Caco-2 (cell line): ENCODE measurements around the gene ANO3. TPM values are rescaled to one million over a fixed set of nuclear protein-coding genes. Genes with fewer than 3 reads are reported as not detected.

Source experiments
- BruUV-seq: library from RNA; stranded (reverse); fragments of 400-500 nt; replicated peaks from 2 replicates; lab custom pipeline; 2021; lab: Mats Ljungman, UMichigan
- CTCF ChIA-PET: fragments of 300-600 bp; sonication (Branson Sonifier 250); formaldehyde crosslinking; loops from one replicate; lab custom pipeline; 2022; ENCODE audit warnings: antibody characterized with exemption; lab: Charles Lee
- POLR2A ChIA-PET: fragments of 300-600 bp; sonication (Branson Sonifier 250); formaldehyde crosslinking; loops from one replicate; lab custom pipeline; 2022; ENCODE audit warnings: antibody characterized with exemption; lab: Charles Lee
- DNase-seq, 2 experiments: peaks; one replicate each; pipeline versions ENCODE4 v3.0.0 to v3.0.0-alpha.2; 2020 to 2022
- H3K27me3 ChIP-seq: replicated peaks from 2 replicates; pipeline ENCODE4 v1.6.0; 2011; ENCODE audit warnings: low read length; ENCODE audit not compliant: control insufficient read depth, insufficient read depth
- H3K36me3 ChIP-seq: 2 replicates; pipeline ENCODE4 v1.5.1; 2011; ENCODE audit warnings: low read length; ENCODE audit not compliant: control insufficient read depth, insufficient read depth
- H3K4me1 ChIP-seq: fragments of 250-450 bp; sonication (Bioruptor Pico); 2 replicates; pipeline ENCODE4 v1.5.1; 2020; ENCODE audit warnings: mild to moderate bottlenecking
- H3K4me3 ChIP-seq: 2 replicates; pipeline ENCODE4 v1.5.1; 2011; ENCODE audit warnings: low read depth, mild to moderate bottlenecking, control low read depth, low read length
- H3K9me3 ChIP-seq: fragments of 250-450 bp; sonication (Bioruptor Pico); 2 replicates; pipeline ENCODE4 v1.5.1; 2020; ENCODE audit warnings: mild to moderate bottlenecking, moderate library complexity
- H3K27ac Mint-ChIP-seq: one replicate; pipeline ENCODE4 v1.8.0; 2022; ENCODE audit warnings: mixed read lengths; ENCODE audit not compliant: unreplicated experiment
- H3K27me3 Mint-ChIP-seq: one replicate; pipeline ENCODE4 v1.8.0; 2022; ENCODE audit warnings: mixed read lengths; ENCODE audit not compliant: insufficient read depth, unreplicated experiment
- H3K36me3 Mint-ChIP-seq: one replicate; pipeline ENCODE4 v1.8.0; 2022; ENCODE audit warnings: mild to moderate bottlenecking, mixed read lengths; ENCODE audit not compliant: insufficient read depth, unreplicated experiment
- H3K4me1 Mint-ChIP-seq: one replicate; pipeline ENCODE4 v1.8.0; 2022; ENCODE audit warnings: low read depth, mixed read lengths; ENCODE audit not compliant: unreplicated experiment
- H3K4me3 Mint-ChIP-seq: one replicate; pipeline ENCODE4 v1.8.0; 2022; ENCODE audit warnings: mild to moderate bottlenecking, moderate library complexity, mixed read lengths; ENCODE audit not compliant: unreplicated experiment
- H3K9me3 Mint-ChIP-seq: one replicate; pipeline ENCODE4 v1.8.0; 2022; ENCODE audit warnings: mixed read lengths; ENCODE audit not compliant: unreplicated experiment
- intact Hi-C: fragments of 100-400 bp; cut with micrococcal nuclease; formaldehyde crosslinking; loops from one replicate; pipeline ENCODE4 v1.10.0; 2022; ENCODE audit not compliant: unreplicated experiment
- total RNA-seq: library from RNA; stranded (reverse); gene quantifications from 2 replicates; pipeline ENCODE4 v1.2.3, GENCODE V29; 2022
- TF ChIP-seq, protein P1 (sequence below), 2 experiments: fragments of 200-600 bp in 1 of 2; IDR thresholded peaks; 1 replicate in 1 of 2; 2 replicates in 1 of 2; pipeline versions ENCODE4 v1.5.1 to v1.8.0; 2011 to 2022; ENCODE audit warnings: antibody characterized with exemption in 1 of 2, control low read depth in 1 of 2, inconsistent platforms in 1 of 2, low read depth in 1 of 2, low read length in 1 of 2, mild to moderate bottlenecking in 1 of 2, moderate library complexity in 1 of 2; ENCODE audit not compliant: insufficient read depth in 1 of 2, severe bottlenecking in 1 of 2, unreplicated experiment in 1 of 2

Gene ANO3
- total RNA-seq, 1 experiment from 2014 or later: not detected

DNA sequence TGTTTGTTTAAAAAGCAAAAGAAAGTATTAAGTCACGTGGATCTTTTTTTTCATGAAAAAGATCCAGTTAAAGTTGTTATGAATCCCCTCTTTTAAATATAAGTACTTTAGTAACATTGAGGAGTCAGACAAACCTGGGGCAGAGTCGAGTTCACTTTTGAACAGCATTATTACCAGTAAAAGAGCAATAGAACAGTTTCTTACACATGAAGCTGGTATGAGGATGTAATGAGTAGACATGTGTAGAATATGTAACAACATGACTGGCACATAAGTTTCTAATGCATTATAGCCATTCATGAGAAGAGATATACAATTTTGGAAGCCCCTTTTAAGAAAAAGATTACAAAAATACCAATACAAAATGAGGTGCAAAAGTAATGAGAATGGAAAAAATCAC is 247.8 kb downstream of the ANO3 start:
- Histone ChIP-seq H3K36me3 (no peaks in the 10 kb centered on the region), H3K9me3 (no peaks in the 10 kb centered on the region), H3K27me3 (no peaks in the 10 kb centered on the region), H3K4me3 (no peak overlapping the region), H3K4me1 (no peaks in the 10 kb centered on the region; the same call in 1 of the 2 replicates)
- TF ChIP-seq, protein P1, sequence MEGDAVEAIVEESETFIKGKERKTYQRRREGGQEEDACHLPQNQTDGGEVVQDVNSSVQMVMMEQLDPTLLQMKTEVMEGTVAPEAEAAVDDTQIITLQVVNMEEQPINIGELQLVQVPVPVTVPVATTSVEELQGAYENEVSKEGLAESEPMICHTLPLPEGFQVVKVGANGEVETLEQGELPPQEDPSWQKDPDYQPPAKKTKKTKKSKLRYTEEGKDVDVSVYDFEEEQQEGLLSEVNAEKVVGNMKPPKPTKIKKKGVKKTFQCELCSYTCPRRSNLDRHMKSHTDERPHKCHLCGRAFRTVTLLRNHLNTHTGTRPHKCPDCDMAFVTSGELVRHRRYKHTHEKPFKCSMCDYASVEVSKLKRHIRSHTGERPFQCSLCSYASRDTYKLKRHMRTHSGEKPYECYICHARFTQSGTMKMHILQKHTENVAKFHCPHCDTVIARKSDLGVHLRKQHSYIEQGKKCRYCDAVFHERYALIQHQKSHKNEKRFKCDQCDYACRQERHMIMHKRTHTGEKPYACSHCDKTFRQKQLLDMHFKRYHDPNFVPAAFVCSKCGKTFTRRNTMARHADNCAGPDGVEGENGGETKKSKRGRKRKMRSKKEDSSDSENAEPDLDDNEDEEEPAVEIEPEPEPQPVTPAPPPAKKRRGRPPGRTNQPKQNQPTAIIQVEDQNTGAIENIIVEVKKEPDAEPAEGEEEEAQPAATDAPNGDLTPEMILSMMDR (IDR thresholded peaks at IDR 0.05; ENCODE audit: insufficient read depth in 1 of 2, low read depth in 1 of 2, low read length in 1 of 2, severe bottlenecking in 1 of 2, unreplicated experiment in 1 of 2): no peak
- intact Hi-C loops: no loop called here
- Mint-ChIP-seq H3K4me1 (no peaks in the 10 kb centered on the region), H3K4me3 (no peak overlapping the region), H3K27ac (no peak overlapping the region), H3K27me3 (no peaks in the 10 kb centered on the region), H3K36me3 (no peaks in the 10 kb centered on the region), H3K9me3 (no peaks in the 10 kb centered on the region)
- ChIA-PET POLR2A (no interaction called here), CTCF (no interaction called here)
- no peak for DNase-seq
- no TSS peak for BruUV-seq

DNA sequence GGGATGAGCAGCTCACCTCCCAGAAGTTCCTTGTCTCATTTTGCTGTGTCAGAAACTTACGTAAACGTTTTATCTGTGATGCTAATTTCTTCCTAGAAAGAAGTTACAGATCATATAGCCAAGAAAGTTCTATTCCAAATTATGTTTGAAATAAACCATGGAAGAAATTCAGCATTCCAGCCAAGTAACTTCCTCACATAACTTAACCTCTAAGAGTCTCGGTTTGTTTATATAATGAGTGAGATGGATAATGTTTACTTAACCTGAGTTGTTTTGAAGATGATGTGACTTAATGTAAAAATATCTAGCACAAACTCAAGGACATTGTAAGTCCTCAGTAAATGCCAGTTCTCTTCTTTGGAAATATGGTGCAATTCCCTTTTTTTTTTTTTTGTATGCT is 249.0 kb downstream of the ANO3 start:
- ChIA-PET POLR2A (no interaction called here), CTCF (no interaction called here)
- Mint-ChIP-seq H3K27ac (no peak overlapping the region), H3K4me3 (no peak overlapping the region), H3K9me3 (no peaks in the 10 kb centered on the region), H3K27me3 (no peaks in the 10 kb centered on the region), H3K4me1 (no peaks in the 10 kb centered on the region), H3K36me3 (no peaks in the 10 kb centered on the region)
- Histone ChIP-seq H3K9me3 (no peaks in the 10 kb centered on the region), H3K4me3 (no peak overlapping the region), H3K27me3 (no peaks in the 10 kb centered on the region), H3K4me1 (no peaks in the 10 kb centered on the region; the same call in 1 of the 2 replicates), H3K36me3 (no peaks in the 10 kb centered on the region)
- intact Hi-C loops: no loop called here
- DNase-seq: no peak
- BruUV-seq: no TSS peak
- TF ChIP-seq, protein P1 (IDR thresholded peaks at IDR 0.05; ENCODE audit: insufficient read depth in 1 of 2, low read depth in 1 of 2, low read length in 1 of 2, severe bottlenecking in 1 of 2, unreplicated experiment in 1 of 2): no peak

DNA sequence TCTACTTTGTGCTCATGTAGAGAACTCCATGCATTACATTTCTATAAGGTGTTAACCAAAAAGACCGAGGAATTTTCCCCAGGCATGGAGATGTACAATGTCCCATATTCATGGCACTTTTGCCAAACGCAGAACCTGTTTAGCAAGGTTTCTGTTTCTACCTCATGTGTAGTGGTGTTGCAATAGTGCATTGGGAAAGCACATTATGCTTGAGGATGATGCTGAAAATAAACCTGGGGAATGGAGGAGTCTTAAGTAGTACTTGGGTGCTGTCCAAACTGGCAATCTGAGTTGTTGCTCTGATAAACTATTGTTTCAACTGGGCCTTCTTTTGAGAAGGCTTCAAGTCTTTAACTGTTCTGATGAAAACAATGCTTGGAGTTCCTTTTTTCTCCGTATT is 251.6 kb downstream of the ANO3 start:
- H3K27ac Mint-ChIP-seq: no peak overlapping the region
- no TSS peak for BruUV-seq
- Histone ChIP-seq H3K9me3 (no peaks in the 10 kb centered on the region), H3K27me3 (no peaks in the 10 kb centered on the region), H3K4me1 (no peaks in the 10 kb centered on the region; the same call in 1 of the 2 replicates), H3K4me3 (no peak overlapping the region), H3K36me3 (no peaks in the 10 kb centered on the region)
- peak in 1 of 2 experiments; percentile 36 for DNase-seq
- no peaks in the 10 kb centered on the region for H3K9me3 Mint-ChIP-seq
- H3K4me1 Mint-ChIP-seq: no peaks in the 10 kb centered on the region
- intact Hi-C loops: no loop called here
- H3K27me3 Mint-ChIP-seq: no peaks in the 10 kb centered on the region
- ChIA-PET CTCF (no interaction called here), POLR2A (no interaction called here)
- no peak overlapping the region for H3K4me3 Mint-ChIP-seq
- TF ChIP-seq, protein P1 (IDR thresholded peaks at IDR 0.05; ENCODE audit: insufficient read depth in 1 of 2, low read depth in 1 of 2, low read length in 1 of 2, severe bottlenecking in 1 of 2, unreplicated experiment in 1 of 2): no peak
- H3K36me3 Mint-ChIP-seq: no peaks in the 10 kb centered on the region
